Endodermal cell (in vitro differentiated cells): ENCODE measurements around the gene ITGA2. TPM values are rescaled to one million over a fixed set of nuclear protein-coding genes. Genes with fewer than 3 reads are reported as not detected.

Experiments
- DNase-seq: peaks from one replicate; pipeline ENCODE4 v3.0.0-alpha.2; 2017
- H3K27ac ChIP-seq: 2 replicates; pipeline ENCODE4 v1.5.1; 2013; ENCODE audit warnings: mild to moderate bottlenecking, low read depth, low read length, moderate library complexity
- H3K27me3 ChIP-seq: 2 replicates; pipeline ENCODE4 v1.6.1; 2013; ENCODE audit warnings: mild to moderate bottlenecking, low read length, moderate library complexity; ENCODE audit not compliant: insufficient read depth, control insufficient read depth, poor library complexity, severe bottlenecking
- H3K36me3 ChIP-seq: 2 replicates; pipeline ENCODE4 v1.7.0; 2013; ENCODE audit warnings: mild to moderate bottlenecking, low read length, moderate library complexity; ENCODE audit not compliant: control insufficient read depth, insufficient read depth
- H3K4me1 ChIP-seq: one replicate; pipeline ENCODE4 v1.7.0; 2013; ENCODE audit warnings: low read length; ENCODE audit not compliant: control insufficient read depth, insufficient read depth
- H3K4me3 ChIP-seq: 2 replicates; pipeline ENCODE4 v1.5.1; 2013; ENCODE audit warnings: mild to moderate bottlenecking, low read length, moderate library complexity
- H3K9ac ChIP-seq: 2 replicates; pipeline ENCODE4 v1.6.1; 2013; ENCODE audit warnings: mild to moderate bottlenecking, low read length, moderate library complexity; ENCODE audit not compliant: poor library complexity, severe bottlenecking; ENCODE audit errors: extremely low read depth
- H3K9me3 ChIP-seq: 2 replicates; pipeline ENCODE4 v1.6.1; 2013; ENCODE audit warnings: mild to moderate bottlenecking, low read length, moderate library complexity; ENCODE audit not compliant: control insufficient read depth
- H3K27ac Mint-ChIP-seq: 2 replicates; pipeline ENCODE4 v1.8.0; 2020; ENCODE audit warnings: mixed read lengths
- H3K27me3 Mint-ChIP-seq: 2 replicates; pipeline ENCODE4 v1.8.0; 2021; ENCODE audit warnings: mild to moderate bottlenecking, mixed read lengths; ENCODE audit not compliant: insufficient read depth
- H3K36me3 Mint-ChIP-seq: 2 replicates; pipeline ENCODE4 v1.8.0; 2020; ENCODE audit warnings: low read depth, mixed read lengths
- H3K4me1 Mint-ChIP-seq: 2 replicates; pipeline ENCODE4 v1.8.0; 2020; ENCODE audit warnings: mixed read lengths
- H3K4me3 Mint-ChIP-seq: 2 replicates; pipeline ENCODE4 v1.8.0; 2020; ENCODE audit warnings: mild to moderate bottlenecking, moderate library complexity, mixed read lengths
- H3K9me3 Mint-ChIP-seq: 2 replicates; pipeline ENCODE4 v1.8.0; 2020; ENCODE audit warnings: mild to moderate bottlenecking, mixed read lengths
- CTCF ChIP-seq: fragments of 200-600 bp; sonication (generic); conservative IDR thresholded peaks from 2 replicates; pipeline ENCODE4 v1.5.0; 2021; ENCODE audit warnings: antibody characterized with exemption, mild to moderate bottlenecking
- WGBS, 2 experiments: methylation state at CpG; one replicate each; pipeline versions ENCODE4 v1.1.5 to v1.1.7; 2013; ENCODE audit warnings: missing lambda C conversion rate in 2 of 2, mixed read lengths in 1 of 2; ENCODE audit not compliant: insufficient coverage in 1 of 2, insufficient read length in 1 of 2; 5-methylcytosine and 5-hydroxymethylcytosine counted together
- total RNA-seq, 2 donors: library from RNA; stranded (reverse); fragmentation: NEBNext Ultra II Directional in 1 of 2; extraction: Animal tissue kit (Norgen Biotek cat#: 25700) in 1 of 2; gene quantifications; 2 replicates in 1 of 2; 3 replicates in 1 of 2; pipeline ENCODE4 v1.2.1, GENCODE V29; 2021

ITGA2 gene
- total RNA-seq, 2 donors from 2014 or later = 1.3 to 4.0 TPM

DNA sequence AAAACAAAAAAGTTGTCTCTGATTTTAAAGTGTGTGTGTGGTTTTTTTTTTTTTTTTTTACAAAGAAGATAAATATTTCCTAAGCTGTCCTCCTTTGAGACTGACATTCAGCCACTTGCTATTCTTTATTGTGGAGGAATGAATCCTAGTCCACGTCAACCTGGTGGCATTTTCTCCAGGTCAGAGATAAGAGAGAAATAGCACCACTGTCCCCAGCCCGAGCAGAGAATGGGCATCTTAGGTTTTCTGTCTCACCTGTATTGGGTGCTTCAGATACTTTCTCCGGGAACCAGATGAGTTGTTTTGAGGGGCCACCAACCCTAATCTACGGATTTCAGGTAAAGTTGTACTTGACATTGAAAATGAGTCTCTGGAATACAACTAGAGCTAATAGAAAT is 1.4 kb downstream of the ITGA2 start:
- no peak for DNase-seq
- Mint-ChIP-seq H3K27ac (no peak overlapping the region), H3K27me3 (peaks cover 46% of the 10 kb centered on the region), H3K9me3 (no peaks in the 10 kb centered on the region), H3K4me3 (peak overlapping the region; percentile 63), H3K4me1 (peaks cover 2% of the 10 kb centered on the region), H3K36me3 (no peaks in the 10 kb centered on the region)
- peaks cover 39% of the 10 kb centered on the region for H3K27me3 ChIP-seq
- H3K9me3 ChIP-seq = no peaks in the 10 kb centered on the region
- H3K4me3 ChIP-seq = peak overlapping the region; percentile 86
- no peak overlapping the region for H3K27ac ChIP-seq
- H3K36me3 ChIP-seq = no peaks in the 10 kb centered on the region
- H3K4me1 ChIP-seq = no peaks in the 10 kb centered on the region
- H3K9ac ChIP-seq = no peak overlapping the region
- WGBS, 2 experiments = 79 to 81% methylated on average over 3 to 4 of the region's 4 CpGs
- TF ChIP-seq CTCF = no peak

- no peak for TF ChIP-seq CTCF
- no peak overlapping the region for H3K4me3 Mint-ChIP-seq
- peaks cover 2% of the 10 kb centered on the region for H3K4me1 Mint-ChIP-seq
- H3K36me3 Mint-ChIP-seq = no peaks in the 10 kb centered on the region
- H3K27ac Mint-ChIP-seq = no peak overlapping the region
- Histone ChIP-seq H3K9me3 (no peaks in the 10 kb centered on the region), H3K4me1 (no peaks in the 10 kb centered on the region), H3K36me3 (no peaks in the 10 kb centered on the region), H3K9ac (no peak overlapping the region), H3K27ac (no peak overlapping the region), H3K27me3 (peaks cover 24% of the 10 kb centered on the region), H3K4me3 (no peak overlapping the region)
- 90 to 100% methylated on average over 2 of the region's 2 CpGs for WGBS, 2 experiments
- H3K27me3 Mint-ChIP-seq = peaks cover 22% of the 10 kb centered on the region
- no peaks in the 10 kb centered on the region for H3K9me3 Mint-ChIP-seq
- no peak for DNase-seq
Observed at GRCh38 chr5:52993367-52993766, 4.2 kb downstream of the ITGA2 start.

DNA sequence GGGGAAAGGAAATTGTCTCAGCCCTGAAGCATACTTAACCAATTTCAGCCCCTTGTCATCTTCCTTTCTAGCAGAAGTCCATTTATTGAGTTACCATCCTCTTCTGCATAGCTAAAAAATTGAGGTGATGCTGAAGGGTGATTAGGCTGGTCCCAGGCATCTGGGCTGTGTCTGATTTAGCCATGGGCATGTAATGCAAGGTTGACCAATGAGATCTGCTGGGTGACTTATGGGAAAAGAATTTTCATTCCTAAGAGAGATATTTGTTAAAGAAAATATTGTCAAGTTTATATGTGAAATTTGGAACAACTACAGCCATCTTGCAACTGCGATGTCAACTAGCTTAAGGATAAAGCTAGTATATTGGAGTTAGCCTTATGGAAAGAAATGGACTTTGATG is 5.1 kb downstream of the ITGA2 start:
- H3K4me1 Mint-ChIP-seq = peaks cover 2% of the 10 kb centered on the region
- H3K36me3 Mint-ChIP-seq = no peaks in the 10 kb centered on the region
- H3K27ac Mint-ChIP-seq = no peak overlapping the region
- no peak for TF ChIP-seq CTCF
- 91 to 100% methylated on average over 1 of the region's 1 CpG for WGBS, 2 experiments
- no peaks in the 10 kb centered on the region for H3K4me1 ChIP-seq
- H3K9me3 ChIP-seq = no peaks in the 10 kb centered on the region
- DNase-seq = no peak
- no peaks in the 10 kb centered on the region for H3K9me3 Mint-ChIP-seq
- H3K36me3 ChIP-seq = no peaks in the 10 kb centered on the region
- H3K27ac ChIP-seq = no peak overlapping the region
- no peak overlapping the region for H3K9ac ChIP-seq
- no peak overlapping the region for H3K4me3 ChIP-seq
- peaks cover 19% of the 10 kb centered on the region for H3K27me3 ChIP-seq
- no peak overlapping the region for H3K4me3 Mint-ChIP-seq
- peaks cover 17% of the 10 kb centered on the region for H3K27me3 Mint-ChIP-seq
